Testis (tissue), 2 donors: ENCODE measurements around the gene SFMBT2.

Experiments
- CTCF ChIP-seq, 3 experiments: fragments of 450-650 bp in 2 of 3; fragments of 200-600 bp in 1 of 3; sonication (generic) in 1 of 3; IDR thresholded peaks; one replicate each; pipeline ENCODE4 v1.5.1; 2016 to 2019; ENCODE audit warnings: antibody characterized with exemption in 3 of 3, mild to moderate bottlenecking in 2 of 3, moderate library complexity in 1 of 3
- POLR2A ChIP-seq: fragments of 450-650 bp; IDR thresholded peaks from one replicate; pipeline ENCODE4 v1.6.1; 2017; ENCODE audit warnings: antibody characterized with exemption, mild to moderate bottlenecking, moderate library complexity

GRCh38 chr10:7248585-7249164, 162.2 kb downstream of the SFMBT2 start:
- TF ChIP-seq POLR2A (no peak), CTCF (IDR thresholded peaks at IDR 0.05) (no peak)
